SU-DHL-6 (cell line): ENCODE data around the gene MRPS18B.
"Not testable (repeated sequence)": the region's sequence is repeated elsewhere in the genome, so short reads cannot be mapped to it uniquely, and the experiment has no call there.

ENCODE experiments used
- H2AFZ ChIP-seq: fragments of 200-600 bp; sonication (generic); 2 replicates; pipeline ENCODE4 v1.6.1; 2014; ENCODE audit warnings: low read depth, mild to moderate bottlenecking, moderate library complexity, mixed read lengths, antibody characterized with exemption, low read length; ENCODE audit not compliant: severe bottlenecking
- H3F3A ChIP-seq: fragments of 200-600 bp; shearing (Covaris generic); 2 replicates; pipeline ENCODE4 v1.6.0; 2016; ENCODE audit warnings: antibody characterized with exemption, mild to moderate bottlenecking; ENCODE audit not compliant: insufficient read depth
- H3K27ac ChIP-seq: fragments of 200-600 bp; sonication (generic); 2 replicates; pipeline ENCODE4 v1.5.1; 2016; ENCODE audit warnings: low read depth, mild to moderate bottlenecking, low read length, moderate library complexity, mixed read lengths
- H3K27me3 ChIP-seq: fragments of 200-600 bp; sonication (generic), shearing (Covaris generic); 2 replicates; pipeline ENCODE4 v1.6.0; 2014; ENCODE audit warnings: mild to moderate bottlenecking, low read length
- H3K36me3 ChIP-seq: fragments of 200-600 bp; sonication (generic); 2 replicates; pipeline ENCODE4 v1.6.1; 2014; ENCODE audit warnings: mild to moderate bottlenecking, low read length, mixed read lengths
- H3K4me2 ChIP-seq: fragments of 300-600, 200-600 bp; shearing (Covaris generic), sonication (generic); 2 replicates; pipeline ENCODE4 v1.6.0; 2014; ENCODE audit warnings: low read length, low read depth, mild to moderate bottlenecking; ENCODE audit not compliant: poor library complexity, severe bottlenecking
- H3K4me3 ChIP-seq: fragments of 200-600 bp; sonication (generic); 2 replicates; pipeline ENCODE4 v1.5.1; 2014; ENCODE audit warnings: antibody characterized with exemption, low read length, mild to moderate bottlenecking, mixed read lengths; ENCODE audit not compliant: insufficient read depth, poor library complexity, severe bottlenecking
- H3K79me2 ChIP-seq: fragments of 200-600 bp; sonication (generic); 2 replicates; pipeline ENCODE4 v1.6.1; 2014; ENCODE audit warnings: mild to moderate bottlenecking, low read length, moderate library complexity; ENCODE audit not compliant: insufficient read depth
- H3K9ac ChIP-seq: fragments of 200-600 bp; sonication (generic); 2 replicates; pipeline ENCODE4 v1.7.0; 2014; ENCODE audit warnings: mild to moderate bottlenecking, low read length
- H3K9me2 ChIP-seq: fragments of 200-600 bp; sonication (generic); replicated peaks from 2 replicates; pipeline ENCODE4 v1.6.1; 2014; ENCODE audit warnings: low read length; ENCODE audit not compliant: insufficient read depth
- H3K9me3 ChIP-seq: fragments of 200-600 bp; sonication (generic); 2 replicates; pipeline ENCODE4 v1.6.1; 2014; ENCODE audit warnings: low read length, mixed read lengths; ENCODE audit not compliant: insufficient read depth
- H4K20me1 ChIP-seq: fragments of 200-600 bp; sonication (generic); 2 replicates; pipeline ENCODE4 v1.6.1; 2014; ENCODE audit warnings: low read depth, mild to moderate bottlenecking, antibody characterized with exemption, low read length, moderate library complexity, mixed read lengths
- EZH2phosphoT487 ChIP-seq: fragments of 200-600 bp; sonication (generic), shearing (Covaris generic); conservative IDR thresholded peaks from 2 replicates; pipeline ENCODE4 v1.6.1; 2018; ENCODE audit warnings: mild to moderate bottlenecking, antibody characterized with exemption, low read length, moderate library complexity, mixed read lengths
- TF ChIP-seq, protein P1 (sequence below): fragments of 200-600 bp; sonication (generic); IDR thresholded peaks from one replicate; pipeline ENCODE4 v1.5.1; 2017; ENCODE audit warnings: antibody characterized with exemption, mild to moderate bottlenecking, low read length, moderate library complexity; ENCODE audit not compliant: insufficient read depth, poor library complexity, severe bottlenecking

The MRPS18B gene

GRCh38 chr6:30657454-30657853 is 39.8 kb downstream of the MRPS18B start:
- no peak overlapping the region for H3K4me3 ChIP-seq
- no peak overlapping the region for H3K4me2 ChIP-seq
- no peak overlapping the region for H3K9ac ChIP-seq
- peaks cover 12% of the 10 kb centered on the region for H3F3A ChIP-seq
- no peaks in the 10 kb centered on the region for H3K9me2 ChIP-seq
- H3K9me3 ChIP-seq: no peaks in the 10 kb centered on the region
- no peaks in the 10 kb centered on the region for H3K27me3 ChIP-seq
- no peak overlapping the region for H2AFZ ChIP-seq
- no peaks in the 10 kb centered on the region for H3K79me2 ChIP-seq
- H3K36me3 ChIP-seq: peaks cover 19% of the 10 kb centered on the region; the same call in 1 of the 2 replicates
- TF ChIP-seq EZH2phosphoT487: no peak
- TF ChIP-seq, protein P1, sequence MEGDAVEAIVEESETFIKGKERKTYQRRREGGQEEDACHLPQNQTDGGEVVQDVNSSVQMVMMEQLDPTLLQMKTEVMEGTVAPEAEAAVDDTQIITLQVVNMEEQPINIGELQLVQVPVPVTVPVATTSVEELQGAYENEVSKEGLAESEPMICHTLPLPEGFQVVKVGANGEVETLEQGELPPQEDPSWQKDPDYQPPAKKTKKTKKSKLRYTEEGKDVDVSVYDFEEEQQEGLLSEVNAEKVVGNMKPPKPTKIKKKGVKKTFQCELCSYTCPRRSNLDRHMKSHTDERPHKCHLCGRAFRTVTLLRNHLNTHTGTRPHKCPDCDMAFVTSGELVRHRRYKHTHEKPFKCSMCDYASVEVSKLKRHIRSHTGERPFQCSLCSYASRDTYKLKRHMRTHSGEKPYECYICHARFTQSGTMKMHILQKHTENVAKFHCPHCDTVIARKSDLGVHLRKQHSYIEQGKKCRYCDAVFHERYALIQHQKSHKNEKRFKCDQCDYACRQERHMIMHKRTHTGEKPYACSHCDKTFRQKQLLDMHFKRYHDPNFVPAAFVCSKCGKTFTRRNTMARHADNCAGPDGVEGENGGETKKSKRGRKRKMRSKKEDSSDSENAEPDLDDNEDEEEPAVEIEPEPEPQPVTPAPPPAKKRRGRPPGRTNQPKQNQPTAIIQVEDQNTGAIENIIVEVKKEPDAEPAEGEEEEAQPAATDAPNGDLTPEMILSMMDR: no peak
- H3K27ac ChIP-seq: no peak overlapping the region
- no peaks in the 10 kb centered on the region for H4K20me1 ChIP-seq

DNA sequence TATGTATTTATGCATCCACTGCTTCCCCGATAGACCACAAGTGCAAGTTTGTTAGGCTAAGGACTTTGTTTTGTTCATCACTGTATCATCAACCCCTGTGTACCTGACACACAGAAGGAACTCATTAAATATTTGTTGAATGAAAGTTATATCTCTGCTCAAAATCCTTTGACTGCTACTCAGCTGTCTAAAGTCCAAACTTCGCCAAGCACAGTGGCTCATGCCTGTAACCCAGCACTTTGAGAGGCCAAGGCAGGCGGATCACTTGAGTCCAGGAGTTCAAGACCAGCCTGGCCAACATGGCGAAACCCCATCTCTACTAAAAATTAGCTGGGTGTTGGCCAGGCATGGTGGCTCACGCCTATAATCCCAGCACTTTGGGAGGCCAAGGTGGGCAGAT is 40.3 kb downstream of the MRPS18B start:
- not testable (repeated sequence) for H3K9me2 ChIP-seq

GRCh38 chr6:30664994-30665767 is 47.5 kb downstream of the MRPS18B start:
- Histone ChIP-seq H3K79me2 (no peaks in the 10 kb centered on the region), H2AFZ (no peak overlapping the region), H3F3A (peaks cover 3% of the 10 kb centered on the region; the same call in 1 of the 2 replicates), H3K36me3 (peaks cover 26% of the 10 kb centered on the region; the same call in 1 of the 2 replicates), H3K27me3 (no peaks in the 10 kb centered on the region), H3K9ac (no peak overlapping the region), H3K9me3 (no peaks in the 10 kb centered on the region), H3K4me3 (no peak overlapping the region), H3K9me2 (no peaks in the 10 kb centered on the region), H3K4me2 (no peak overlapping the region), H4K20me1 (no peaks in the 10 kb centered on the region), H3K27ac (no peak overlapping the region)
- TF ChIP-seq, protein P1: no peak
- no peak for TF ChIP-seq EZH2phosphoT487

More for the DNA sequence above, 40.3 kb downstream of the MRPS18B start:
- not testable (repeated sequence) for H4K20me1 ChIP-seq, H2AFZ ChIP-seq, H3K9me3 ChIP-seq, H3K79me2 ChIP-seq, H3K27me3 ChIP-seq, H3K27ac ChIP-seq, H3F3A ChIP-seq, H3K9ac ChIP-seq, H3K4me3 ChIP-seq, H3K4me2 ChIP-seq
- peaks cover 22% of the 10 kb centered on the region; the same call in 1 of the 2 replicates for H3K36me3 ChIP-seq

- H4K20me1 ChIP-seq, H3F3A ChIP-seq, H3K9me3 ChIP-seq, H3K4me2 ChIP-seq, H2AFZ ChIP-seq, H3K27ac ChIP-seq, H3K27me3 ChIP-seq, H3K79me2 ChIP-seq, H3K9ac ChIP-seq, H3K4me3 ChIP-seq, H3K9me2 ChIP-seq: not testable (repeated sequence)
- H3K36me3 ChIP-seq: peaks cover 25% of the 10 kb centered on the region; the same call in 1 of the 2 replicates
Observed at GRCh38 chr6:30666300-30666699, 48.7 kb downstream of the MRPS18B start.
